DOHH2 (cell line): ENCODE measurements around the gene RAP1GDS1.
"Not testable (repeated sequence)": the region's sequence is repeated elsewhere in the genome, so short reads cannot be mapped to it uniquely, and the experiment has no call there.

Experiments
- H3F3A ChIP-seq: fragments of 200-600 bp; sonication (generic), shearing (Covaris generic); 2 replicates; pipeline ENCODE4 v1.6.0; 2016; ENCODE audit warnings: antibody characterized with exemption, mild to moderate bottlenecking; ENCODE audit not compliant: control insufficient read depth, insufficient read depth
- H3K27ac ChIP-seq: fragments of 200-600 bp; sonication (generic); 2 replicates; pipeline ENCODE4 v1.5.1; 2014; ENCODE audit warnings: low read depth, mild to moderate bottlenecking, low read length, moderate library complexity
- H3K27me3 ChIP-seq: fragments of 200-600 bp; sonication (generic); 2 replicates; pipeline ENCODE4 v1.6.1; 2014; ENCODE audit warnings: mild to moderate bottlenecking, low read length, mixed read lengths; ENCODE audit not compliant: control insufficient read depth
- H3K36me3 ChIP-seq: fragments of 200-600 bp; sonication (generic); 2 replicates; pipeline ENCODE4 v1.6.1; 2014; ENCODE audit warnings: mild to moderate bottlenecking, low read length, moderate library complexity, mixed read lengths; ENCODE audit not compliant: control insufficient read depth
- H3K4me1 ChIP-seq: fragments of 200-600 bp; sonication (generic); 2 replicates; pipeline ENCODE4 v1.6.1; 2014; ENCODE audit warnings: mild to moderate bottlenecking, low read length, mixed read lengths; ENCODE audit not compliant: control insufficient read depth
- H3K4me2 ChIP-seq: fragments of 200-600 bp; sonication (generic); 2 replicates; pipeline ENCODE4 v1.6.0; 2014; ENCODE audit warnings: mild to moderate bottlenecking, low read length, moderate library complexity
- H3K4me3 ChIP-seq: fragments of 200-600 bp; sonication (generic); 2 replicates; pipeline ENCODE4 v1.5.1; 2014; ENCODE audit warnings: mild to moderate bottlenecking, low read length, mixed read lengths
- H3K79me2 ChIP-seq: fragments of 200-600 bp; sonication (generic); 2 replicates; pipeline ENCODE4 v1.6.1; 2014; ENCODE audit warnings: mild to moderate bottlenecking, low read length, mixed read lengths; ENCODE audit not compliant: control insufficient read depth
- H3K9me2 ChIP-seq: fragments of 200-600 bp; sonication (generic); replicated peaks from 2 replicates; pipeline ENCODE4 v1.6.1; 2014; ENCODE audit warnings: mild to moderate bottlenecking, low read length, mixed read lengths; ENCODE audit not compliant: control insufficient read depth
- H3K9me3 ChIP-seq: fragments of 200-600 bp; sonication (generic); 2 replicates; pipeline ENCODE4 v1.6.1; 2014; ENCODE audit warnings: antibody characterized with exemption, low read length, mixed read lengths; ENCODE audit not compliant: control insufficient read depth, insufficient read depth
- H4K20me1 ChIP-seq: fragments of 200-600 bp; sonication (generic); 2 replicates; pipeline ENCODE4 v1.6.0; 2014; ENCODE audit warnings: low read depth, mild to moderate bottlenecking, antibody characterized with exemption, low read length, moderate library complexity; ENCODE audit not compliant: control insufficient read depth, insufficient read depth
- EZH2phosphoT487 ChIP-seq: fragments of 200-600 bp; sonication (generic); IDR thresholded peaks from 2 replicates; pipeline ENCODE4 v1.6.1; 2017; ENCODE audit warnings: borderline replicate concordance, mild to moderate bottlenecking, antibody characterized with exemption, low read length, moderate library complexity, mixed read lengths
- TF ChIP-seq, protein P1 (sequence below): fragments of 200-600 bp; sonication (generic); IDR thresholded peaks from one replicate; pipeline ENCODE4 v1.5.1; 2014; ENCODE audit warnings: antibody characterized with exemption, mild to moderate bottlenecking, low read depth, low read length; ENCODE audit not compliant: poor library complexity, severe bottlenecking

The RAP1GDS1 gene

DNA sequence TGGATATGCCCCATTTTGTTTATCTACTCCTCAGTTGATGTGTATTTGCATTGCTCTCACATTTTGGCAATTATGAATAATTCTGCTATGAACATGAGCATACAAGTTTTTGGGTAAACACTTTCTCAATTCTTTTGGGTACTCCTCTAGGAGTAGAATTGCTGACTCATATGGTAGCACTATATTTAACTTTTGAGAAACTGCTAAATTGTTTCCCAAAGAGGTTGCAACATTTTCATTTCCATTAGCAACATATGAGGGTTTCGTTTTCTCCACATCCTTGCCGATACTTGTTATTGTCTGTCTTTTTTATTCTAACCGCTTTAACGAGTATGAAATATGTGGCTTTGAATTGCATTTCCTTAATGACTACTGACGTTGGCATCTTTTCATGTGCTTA lies 211.9 kb downstream of the RAP1GDS1 start:
- H3K27ac ChIP-seq: no peak overlapping the region
- no peaks in the 10 kb centered on the region for H3K79me2 ChIP-seq
- H3K27me3 ChIP-seq: peaks cover 14% of the 10 kb centered on the region
- H3K36me3 ChIP-seq: no peaks in the 10 kb centered on the region
- H3K9me3 ChIP-seq: no peaks in the 10 kb centered on the region
- H3K4me2 ChIP-seq: no peak overlapping the region
- H3F3A ChIP-seq: no peaks in the 10 kb centered on the region
- no peaks in the 10 kb centered on the region for H3K9me2 ChIP-seq
- no peaks in the 10 kb centered on the region for H4K20me1 ChIP-seq
- no peaks in the 10 kb centered on the region for H3K4me1 ChIP-seq
- TF ChIP-seq EZH2phosphoT487: no peak
- TF ChIP-seq, protein P1, sequence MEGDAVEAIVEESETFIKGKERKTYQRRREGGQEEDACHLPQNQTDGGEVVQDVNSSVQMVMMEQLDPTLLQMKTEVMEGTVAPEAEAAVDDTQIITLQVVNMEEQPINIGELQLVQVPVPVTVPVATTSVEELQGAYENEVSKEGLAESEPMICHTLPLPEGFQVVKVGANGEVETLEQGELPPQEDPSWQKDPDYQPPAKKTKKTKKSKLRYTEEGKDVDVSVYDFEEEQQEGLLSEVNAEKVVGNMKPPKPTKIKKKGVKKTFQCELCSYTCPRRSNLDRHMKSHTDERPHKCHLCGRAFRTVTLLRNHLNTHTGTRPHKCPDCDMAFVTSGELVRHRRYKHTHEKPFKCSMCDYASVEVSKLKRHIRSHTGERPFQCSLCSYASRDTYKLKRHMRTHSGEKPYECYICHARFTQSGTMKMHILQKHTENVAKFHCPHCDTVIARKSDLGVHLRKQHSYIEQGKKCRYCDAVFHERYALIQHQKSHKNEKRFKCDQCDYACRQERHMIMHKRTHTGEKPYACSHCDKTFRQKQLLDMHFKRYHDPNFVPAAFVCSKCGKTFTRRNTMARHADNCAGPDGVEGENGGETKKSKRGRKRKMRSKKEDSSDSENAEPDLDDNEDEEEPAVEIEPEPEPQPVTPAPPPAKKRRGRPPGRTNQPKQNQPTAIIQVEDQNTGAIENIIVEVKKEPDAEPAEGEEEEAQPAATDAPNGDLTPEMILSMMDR: no peak
- H3K4me3 ChIP-seq: no peak overlapping the region

DNA sequence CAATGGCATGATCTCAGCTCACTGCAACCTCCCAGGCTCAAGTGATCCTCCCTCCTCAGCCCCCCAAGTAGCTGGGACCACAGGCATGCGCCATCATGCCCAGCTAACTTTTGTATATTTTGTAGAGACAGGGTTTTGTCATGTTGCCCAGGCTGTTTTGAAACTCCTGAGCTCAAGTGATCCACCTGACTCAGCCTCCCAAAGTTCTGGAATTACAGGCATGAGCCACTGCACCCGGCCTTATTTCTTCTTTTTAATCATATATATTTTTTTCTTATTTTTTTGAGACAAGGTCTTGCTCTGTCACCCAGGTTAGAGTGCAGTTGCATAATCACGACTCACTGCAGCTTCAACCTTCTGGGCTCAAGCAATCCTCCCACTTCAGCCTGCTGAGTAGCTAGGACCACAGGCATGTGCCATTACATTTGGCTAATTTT lies 213.2 kb downstream of the RAP1GDS1 start:
- Histone ChIP-seq H3K4me1 (no peaks in the 10 kb centered on the region), H3K4me3 (no peak overlapping the region), H3K4me2 (no peak overlapping the region), H3K9me3 (no peaks in the 10 kb centered on the region), H3K9me2 (no peaks in the 10 kb centered on the region), H4K20me1 (no peaks in the 10 kb centered on the region), H3K27ac (no peak overlapping the region), H3K79me2 (no peaks in the 10 kb centered on the region), H3K27me3 (peaks cover 11% of the 10 kb centered on the region), H3F3A (no peaks in the 10 kb centered on the region), H3K36me3 (no peaks in the 10 kb centered on the region)
- TF ChIP-seq, protein P1: no peak
- TF ChIP-seq EZH2phosphoT487: no peak

DNA sequence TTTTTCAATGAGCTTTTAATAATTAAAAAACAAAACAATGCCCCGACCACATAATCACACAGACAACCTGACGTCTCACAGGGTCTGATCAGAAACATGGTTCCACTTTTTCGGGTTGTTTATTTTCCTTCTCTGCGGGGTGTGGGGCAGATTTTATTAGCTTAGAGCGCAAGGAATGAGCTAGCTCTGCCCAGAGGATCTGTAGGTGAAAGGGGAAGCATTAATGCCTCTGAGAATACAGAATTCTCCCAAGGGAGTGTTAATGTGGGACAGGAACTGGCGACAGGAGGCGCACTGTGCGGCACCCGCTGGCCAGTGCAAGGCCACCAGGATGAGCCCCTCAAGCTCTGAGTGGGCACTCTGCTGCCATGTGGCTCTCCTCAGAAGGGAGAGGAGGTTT lies 215.7 kb downstream of the RAP1GDS1 start:
- no peaks in the 10 kb centered on the region for H3K9me2 ChIP-seq

DNA sequence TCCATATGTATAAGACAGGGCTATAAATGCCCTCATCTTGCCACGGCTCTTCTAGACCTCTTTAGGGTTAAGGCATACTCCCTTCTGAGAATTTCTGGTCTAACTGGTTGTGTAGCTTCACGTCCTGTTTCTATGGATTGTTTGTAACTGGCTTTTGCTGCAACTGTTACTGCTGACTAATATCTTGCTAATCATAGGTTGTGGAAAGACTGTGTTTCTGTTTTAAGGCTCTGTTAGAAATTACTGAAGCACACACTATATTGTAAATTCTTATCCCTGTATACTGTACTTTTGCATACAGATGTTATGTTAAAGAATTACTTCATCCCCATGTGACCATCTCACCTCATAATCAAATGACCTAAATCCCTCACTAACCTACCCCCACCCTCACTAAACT lies 218.4 kb downstream of the RAP1GDS1 start:
- H3F3A ChIP-seq, H3K4me2 ChIP-seq, H4K20me1 ChIP-seq, H3K27ac ChIP-seq, H3K79me2 ChIP-seq, H3K9me2 ChIP-seq, H3K4me3 ChIP-seq, H3K9me3 ChIP-seq, H3K36me3 ChIP-seq, H3K27me3 ChIP-seq, H3K4me1 ChIP-seq: not testable (repeated sequence)

More for the DNA sequence above, 215.7 kb downstream of the RAP1GDS1 start:
- H4K20me1 ChIP-seq: no peaks in the 10 kb centered on the region
- TF ChIP-seq EZH2phosphoT487: no peak
- TF ChIP-seq, protein P1: no peak
- H3K4me2 ChIP-seq: no peak overlapping the region
- H3K9me3 ChIP-seq: no peaks in the 10 kb centered on the region
- H3K4me3 ChIP-seq: no peak overlapping the region
- H3K4me1 ChIP-seq: no peaks in the 10 kb centered on the region
- no peaks in the 10 kb centered on the region for H3K27me3 ChIP-seq
- no peaks in the 10 kb centered on the region for H3K79me2 ChIP-seq
- no peaks in the 10 kb centered on the region for H3K36me3 ChIP-seq
- no peak overlapping the region for H3K27ac ChIP-seq
- H3F3A ChIP-seq: no peaks in the 10 kb centered on the region
